Stimulated activated CD8-positive, alpha-beta memory T cell treated with anti-CD3 and anti-CD28 coated beads, Interleukin-4, amount 100 ng/mL, for 48 hours (primary cell): ENCODE results near the gene SLC6A11.

Source experiments
- DNase-seq: peaks from one replicate; pipeline ENCODE4 v3.0.0-alpha.2; 2020

The SLC6A11 gene

DNA sequence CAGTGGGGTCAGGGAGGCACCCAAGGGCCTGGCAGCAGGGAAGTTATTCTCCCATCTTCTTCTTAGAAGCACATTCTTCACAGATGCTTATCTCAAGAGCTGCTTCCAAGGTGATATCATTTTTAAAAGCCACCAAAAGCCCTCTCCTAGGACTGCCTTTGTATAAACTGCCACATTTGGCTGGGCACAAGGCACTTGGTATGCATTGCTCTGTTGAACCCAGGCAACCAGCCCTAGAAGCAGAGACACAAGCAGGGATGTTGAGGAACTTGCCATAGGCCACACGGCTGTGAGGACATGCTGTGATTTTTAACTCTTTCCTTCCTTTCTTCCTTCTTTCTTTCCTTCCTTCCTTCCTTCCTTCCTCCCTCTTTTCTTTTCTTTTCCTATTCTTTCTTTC is 169.2 kb downstream of the SLC6A11 start:
- DNase-seq = no peak

DNA sequence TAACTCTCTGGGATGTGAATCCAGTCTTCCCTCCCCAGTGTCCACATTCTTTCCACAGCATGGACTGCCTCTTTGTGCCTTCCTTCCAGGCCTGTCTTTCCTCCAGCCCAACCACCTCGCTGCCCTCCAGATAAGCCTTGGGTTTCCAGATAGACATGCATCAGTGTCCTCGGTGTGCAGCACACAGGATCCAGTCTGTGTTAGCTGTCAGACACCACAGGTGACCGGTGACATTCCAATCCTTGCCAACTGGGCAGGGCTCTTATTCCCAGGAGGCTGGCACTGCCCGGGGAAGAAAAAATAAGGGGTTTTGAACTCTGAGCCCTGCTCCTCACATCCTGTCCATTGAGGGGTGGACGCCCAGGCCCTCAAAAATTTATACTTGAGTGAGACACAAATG is 170.6 kb downstream of the SLC6A11 start:
- DNase-seq = no peak

DNA sequence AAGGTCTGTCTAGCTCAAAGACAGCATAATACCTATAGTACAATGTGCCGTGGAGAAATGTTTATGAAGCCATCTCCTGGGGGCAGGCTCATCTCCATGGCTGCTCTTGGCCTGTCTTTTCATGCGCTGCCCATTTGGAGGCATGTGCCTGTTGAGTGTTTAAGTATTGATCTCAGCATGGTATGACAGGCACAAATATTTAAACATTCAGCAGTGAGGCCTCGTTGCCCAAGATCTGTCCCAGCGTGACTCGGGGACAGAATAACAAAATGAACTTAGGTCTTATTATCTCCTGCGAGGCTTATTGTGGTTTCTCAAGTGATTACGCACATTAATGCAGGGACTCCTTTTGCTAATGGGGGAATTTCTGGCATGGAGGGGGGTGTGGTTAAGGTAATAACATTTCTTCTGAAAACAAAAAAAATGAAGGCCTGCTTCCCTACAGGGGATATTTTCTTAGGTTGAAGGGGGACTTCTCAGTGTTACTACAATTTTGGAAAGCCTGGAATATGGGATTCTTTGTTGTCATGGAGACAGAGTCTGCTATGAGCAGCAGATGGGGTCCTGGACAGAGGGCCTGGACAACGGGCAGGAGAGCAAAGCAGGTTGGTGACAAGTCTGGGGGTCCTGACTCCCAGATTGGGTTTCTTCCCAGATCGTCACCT is 172.1 kb downstream of the SLC6A11 start:
- DNase-seq = no peak

DNA sequence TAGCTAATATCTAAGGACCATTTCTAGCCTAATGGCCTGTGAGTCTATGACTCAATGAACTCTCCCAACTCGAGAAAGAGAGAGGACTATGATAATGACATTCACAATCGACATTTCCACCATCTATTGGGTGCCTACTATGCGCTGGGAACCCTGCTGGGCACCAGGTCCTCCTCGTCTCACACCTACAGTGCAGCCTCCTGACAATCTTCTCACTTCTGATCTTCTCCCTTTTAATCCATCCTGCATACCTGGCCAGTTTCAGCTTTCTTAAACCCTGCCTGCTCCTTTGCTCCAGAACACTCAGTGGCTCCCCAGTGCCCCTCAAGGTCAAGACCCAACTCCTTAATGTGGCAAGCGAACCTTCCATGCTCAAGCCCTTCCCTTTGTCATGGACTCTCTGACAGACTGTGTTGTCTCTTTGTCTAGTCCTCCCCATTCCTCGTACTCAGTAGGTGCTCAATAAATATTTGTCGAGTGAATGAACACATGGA is 173.0 kb downstream of the SLC6A11 start:
- no peak for DNase-seq
